H9 (cell line): ENCODE measurements around the gene GDPD2. TPM values are rescaled to one million over a fixed set of nuclear protein-coding genes. Genes with fewer than 3 reads are reported as not detected.

ENCODE experiments used
- DNase-seq: peaks from one replicate; pipeline ENCODE4 v3.0.0-alpha.2; 2017
- H2AFZ ChIP-seq: one replicate; pipeline ENCODE4 v1.6.1; 2013; ENCODE audit warnings: mild to moderate bottlenecking, low read length, control low read depth, moderate library complexity
- H2AK5ac ChIP-seq: 2 replicates; pipeline ENCODE4 v1.6.1; 2013; ENCODE audit warnings: low read length, control low read depth, mixed read lengths; ENCODE audit not compliant: insufficient read length
- H2BK120ac ChIP-seq: one replicate; pipeline ENCODE4 v1.6.1; 2013; ENCODE audit warnings: low read depth, mild to moderate bottlenecking, low read length, control low read depth, inconsistent platforms; ENCODE audit not compliant: poor library complexity, severe bottlenecking
- H2BK12ac ChIP-seq: 2 replicates; pipeline ENCODE4 v1.6.1; 2013; ENCODE audit warnings: low read length, control low read depth, mixed read lengths, low read depth; ENCODE audit not compliant: insufficient read length
- H2BK15ac ChIP-seq: 2 replicates; pipeline ENCODE4 v1.6.1; 2013; ENCODE audit warnings: low read depth, low read length, control low read depth
- H2BK20ac ChIP-seq: one replicate; pipeline ENCODE4 v1.6.1; 2013; ENCODE audit warnings: low read depth, mild to moderate bottlenecking, low read length, control low read depth, inconsistent platforms; ENCODE audit not compliant: poor library complexity, severe bottlenecking
- H2BK5ac ChIP-seq: 2 replicates; pipeline ENCODE4 v1.6.1; 2013; ENCODE audit warnings: low read length, control low read depth, mixed read lengths; ENCODE audit not compliant: insufficient read length
- H3K14ac ChIP-seq: 2 replicates; pipeline ENCODE4 v1.6.1; 2013; ENCODE audit warnings: low read length, control low read depth; ENCODE audit not compliant: insufficient read depth
- H3K18ac ChIP-seq: 2 replicates; pipeline ENCODE4 v1.6.1; 2013; ENCODE audit warnings: low read depth, mild to moderate bottlenecking, mixed read lengths, low read length, control low read depth; ENCODE audit not compliant: insufficient read length
- H3K23ac ChIP-seq: 2 replicates; pipeline ENCODE4 v1.6.1; 2013; ENCODE audit warnings: low read length, control low read depth, mixed read lengths, low read depth; ENCODE audit not compliant: insufficient read length
- H3K23me2 ChIP-seq: 2 replicates; pipeline ENCODE4 v1.6.1; 2013; ENCODE audit warnings: low read depth, mild to moderate bottlenecking, mixed read lengths, low read length, control low read depth; ENCODE audit not compliant: insufficient read length, poor library complexity, severe bottlenecking
- H3K27ac ChIP-seq: 2 replicates; pipeline ENCODE4 v1.5.1; 2013; ENCODE audit warnings: low read length, control low read depth, mixed read lengths, low read depth; ENCODE audit not compliant: insufficient read length
- H3K27me3 ChIP-seq: 2 replicates; pipeline ENCODE4 v1.6.1; 2013; ENCODE audit warnings: low read length, control low read depth, inconsistent platforms; ENCODE audit not compliant: insufficient read depth
- H3K4ac ChIP-seq: 2 replicates; pipeline ENCODE4 v1.6.1; 2013; ENCODE audit warnings: low read depth, mild to moderate bottlenecking, control low read depth, inconsistent platforms, low read length, moderate library complexity
- H3K4me1 ChIP-seq: 2 replicates; pipeline ENCODE4 v1.6.1; 2013; ENCODE audit warnings: low read length, control low read depth, inconsistent platforms; ENCODE audit not compliant: insufficient read depth
- H3K4me2 ChIP-seq: 2 replicates; pipeline ENCODE4 v1.6.1; 2013; ENCODE audit warnings: low read length, control low read depth, mixed read lengths; ENCODE audit not compliant: insufficient read length, insufficient read depth
- H3K56ac ChIP-seq: 2 replicates; pipeline ENCODE4 v1.6.1; 2013; ENCODE audit warnings: low read depth, mild to moderate bottlenecking, mixed read lengths, low read length, control low read depth; ENCODE audit not compliant: insufficient read length
- H3K79me1 ChIP-seq: 2 replicates; pipeline ENCODE4 v1.6.1; 2013; ENCODE audit warnings: low read depth, mild to moderate bottlenecking, moderate library complexity, low read length, control low read depth, inconsistent platforms; ENCODE audit not compliant: insufficient read depth, poor library complexity, severe bottlenecking
- H3K79me2 ChIP-seq: 2 replicates; pipeline ENCODE4 v1.6.1; 2013; ENCODE audit warnings: low read length, control low read depth, inconsistent platforms; ENCODE audit not compliant: insufficient read depth
- H3K9ac ChIP-seq: 2 replicates; pipeline ENCODE4 v1.6.1; 2013; ENCODE audit warnings: low read length, control low read depth, mixed read lengths; ENCODE audit not compliant: insufficient read length; ENCODE audit errors: extremely low read depth
- H3K9me3 ChIP-seq: one replicate; pipeline ENCODE4 v1.6.1; 2013; ENCODE audit warnings: low read depth, low read length, inconsistent platforms; ENCODE audit not compliant: control insufficient read depth
- H3T11ph ChIP-seq: one replicate; pipeline ENCODE4 v1.6.1; 2013; ENCODE audit warnings: mild to moderate bottlenecking, low read length, control low read depth, inconsistent platforms
- H4K20me1 ChIP-seq: one replicate; pipeline ENCODE4 v1.6.1; 2013; ENCODE audit not compliant: control insufficient read depth, insufficient read length, insufficient read depth
- H4K5ac ChIP-seq: 2 replicates; pipeline ENCODE4 v1.6.1; 2013; ENCODE audit warnings: low read depth, mild to moderate bottlenecking, mixed read lengths, low read length, control low read depth; ENCODE audit not compliant: insufficient read length
- H4K8ac ChIP-seq: replicated peaks from 2 replicates; pipeline ENCODE4 v1.6.1; 2013; ENCODE audit warnings: low read length, control low read depth, mixed read lengths, low read depth; ENCODE audit not compliant: insufficient read length
- H4K91ac ChIP-seq: 2 replicates; pipeline ENCODE4 v1.6.1; 2013; ENCODE audit warnings: low read depth, mild to moderate bottlenecking, moderate library complexity, mixed read lengths, low read length, control low read depth; ENCODE audit not compliant: insufficient read length
- H3K27ac Mint-ChIP-seq, 3 experiments: 2 replicates in 2 of 3; 3 replicates in 1 of 3; pipeline ENCODE4 v1.8.0; 2020 to 2021; ENCODE audit warnings: mixed read lengths in 3 of 3, mild to moderate bottlenecking in 1 of 3, moderate library complexity in 1 of 3
- H3K27me3 Mint-ChIP-seq: 2 replicates; pipeline ENCODE4 v1.8.0; 2021; ENCODE audit warnings: low read depth, mild to moderate bottlenecking, moderate library complexity, mixed read lengths
- H3K36me3 Mint-ChIP-seq, 3 experiments: 2 replicates in 2 of 3; 3 replicates in 1 of 3; pipeline ENCODE4 v1.8.0; 2020 to 2021; ENCODE audit warnings: low read depth in 3 of 3, mixed read lengths in 3 of 3; ENCODE audit not compliant: insufficient read depth in 1 of 3
- H3K4me1 Mint-ChIP-seq, 2 experiments: 2 replicates each; pipeline ENCODE4 v1.8.0; 2020; ENCODE audit warnings: mixed read lengths in 2 of 2
- H3K4me3 Mint-ChIP-seq, 2 experiments: 2 replicates in 1 of 2; 3 replicates in 1 of 2; pipeline ENCODE4 v1.8.0; 2020 to 2021; ENCODE audit warnings: mild to moderate bottlenecking in 2 of 2, mixed read lengths in 2 of 2, moderate library complexity in 1 of 2
- H3K9me3 Mint-ChIP-seq, 2 experiments: 2 replicates in 1 of 2; 3 replicates in 1 of 2; pipeline ENCODE4 v1.8.0; 2020; ENCODE audit warnings: mild to moderate bottlenecking in 2 of 2, mixed read lengths in 2 of 2, moderate library complexity in 1 of 2
- WGBS: extraction: QIAGEN DNeasy Blood & Tissue Kit; methylation state at CpG from one replicate; pipeline ENCODE4 v1.1.7; 2013; ENCODE audit warnings: missing lambda C conversion rate, low lambda C conversion rate, mixed read lengths; ENCODE audit not compliant: insufficient read length; ENCODE audit errors: extremely low coverage; 5-methylcytosine and 5-hydroxymethylcytosine counted together
- total RNA-seq: library from RNA; stranded (reverse); gene quantifications from 2 replicates; pipeline ENCODE4 v1.2.1, GENCODE V29; 2021
- TF ChIP-seq, protein P1 (sequence below): fragments of 200-600 bp; sonication (generic); conservative IDR thresholded peaks from 3 replicates; pipeline ENCODE4 v1.8.0; 2021; ENCODE audit warnings: antibody characterized with exemption, mild to moderate bottlenecking

Gene GDPD2
- total RNA-seq, 1 experiment from 2014 or later, result 13.9 TPM

DNA sequence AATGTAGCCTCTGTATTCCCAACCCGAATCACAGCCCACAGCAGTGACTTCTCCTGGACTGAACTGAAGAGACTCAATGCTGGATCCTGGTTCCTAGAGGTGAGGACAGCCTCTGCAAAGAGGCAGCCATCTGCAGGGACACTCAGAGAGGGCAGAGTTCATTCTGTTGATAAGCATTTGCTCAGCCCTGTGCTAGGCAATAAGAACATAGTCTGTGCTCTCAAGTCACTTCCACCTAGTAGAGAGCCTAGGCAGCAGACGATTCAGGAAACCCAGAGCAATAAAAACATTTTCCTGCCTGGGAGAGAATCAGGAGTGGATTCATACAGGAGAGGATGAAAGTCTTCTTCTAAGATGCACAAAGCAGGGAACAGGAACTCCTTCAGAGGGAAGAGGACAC is 4.3 kb downstream of the GDPD2 start:
- peaks cover 26 to 52% (median 50%) of the 10 kb centered on the region in 3 experiments for H3K36me3 Mint-ChIP-seq
- Histone ChIP-seq H3K9me3 (peaks cover 34% of the 10 kb centered on the region), H2BK20ac (no peak overlapping the region), H3K18ac (no peak overlapping the region), H2BK5ac (no peak overlapping the region), H3K14ac (no peak overlapping the region), H2AK5ac (no peak overlapping the region), H3K23me2 (peaks cover 12% of the 10 kb centered on the region), H3K23ac (no peak overlapping the region), H3K4me2 (no peak overlapping the region), H2BK15ac (no peak overlapping the region), H3K56ac (no peak overlapping the region), H4K20me1 (no peaks in the 10 kb centered on the region), H3K9ac (no peak overlapping the region), H3K79me1 (no peaks in the 10 kb centered on the region), H3K27ac (no peak overlapping the region), H3K27me3 (no peaks in the 10 kb centered on the region), H3T11ph (no peak overlapping the region), H4K5ac (no peak overlapping the region), H2BK12ac (no peak overlapping the region), H3K4ac (no peak overlapping the region), H2BK120ac (no peak overlapping the region), H2AFZ (no peak overlapping the region), H4K8ac (no peak overlapping the region), H4K91ac (no peak overlapping the region), H3K79me2 (no peaks in the 10 kb centered on the region), H3K4me1 (no peaks in the 10 kb centered on the region)
- no peak for DNase-seq
- no CpG with 5 or more reads among the region's 2 CpGs for WGBS
- no peak overlapping the region for H3K4me3 Mint-ChIP-seq
- H3K9me3 Mint-ChIP-seq, result peaks cover 72 to 79% of the 10 kb centered on the region in 2 experiments
- H3K27me3 Mint-ChIP-seq, result peaks cover 2% of the 10 kb centered on the region
- TF ChIP-seq, protein P1, sequence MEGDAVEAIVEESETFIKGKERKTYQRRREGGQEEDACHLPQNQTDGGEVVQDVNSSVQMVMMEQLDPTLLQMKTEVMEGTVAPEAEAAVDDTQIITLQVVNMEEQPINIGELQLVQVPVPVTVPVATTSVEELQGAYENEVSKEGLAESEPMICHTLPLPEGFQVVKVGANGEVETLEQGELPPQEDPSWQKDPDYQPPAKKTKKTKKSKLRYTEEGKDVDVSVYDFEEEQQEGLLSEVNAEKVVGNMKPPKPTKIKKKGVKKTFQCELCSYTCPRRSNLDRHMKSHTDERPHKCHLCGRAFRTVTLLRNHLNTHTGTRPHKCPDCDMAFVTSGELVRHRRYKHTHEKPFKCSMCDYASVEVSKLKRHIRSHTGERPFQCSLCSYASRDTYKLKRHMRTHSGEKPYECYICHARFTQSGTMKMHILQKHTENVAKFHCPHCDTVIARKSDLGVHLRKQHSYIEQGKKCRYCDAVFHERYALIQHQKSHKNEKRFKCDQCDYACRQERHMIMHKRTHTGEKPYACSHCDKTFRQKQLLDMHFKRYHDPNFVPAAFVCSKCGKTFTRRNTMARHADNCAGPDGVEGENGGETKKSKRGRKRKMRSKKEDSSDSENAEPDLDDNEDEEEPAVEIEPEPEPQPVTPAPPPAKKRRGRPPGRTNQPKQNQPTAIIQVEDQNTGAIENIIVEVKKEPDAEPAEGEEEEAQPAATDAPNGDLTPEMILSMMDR, result no peak
- peaks cover 9 to 22% of the 10 kb centered on the region in 2 experiments for H3K4me1 Mint-ChIP-seq
- H3K27ac Mint-ChIP-seq, result no peak overlapping the region
